Omental fat pad (tissue), 4 donors: Measurements from ENCODE around the gene ZNF598. TPM values are rescaled to one million over a fixed set of nuclear protein-coding genes. Genes with fewer than 3 reads are reported as not detected.

Experiments used
- ATAC-seq: fragments of 150-250 bp; one replicate; pipeline ENCODE4 v1.9.1; 2016; ENCODE audit warnings: mild to moderate bottlenecking, moderate library complexity; ENCODE audit not compliant: low FRiP score
- DNase-seq: peaks from one replicate; pipeline ENCODE4 v3.0.0-alpha.2; 2019; ENCODE audit warnings: low spot score
- CTCF ChIP-seq, 3 donors: fragments of 450-650 bp; IDR thresholded peaks; one replicate each; pipeline ENCODE4 v1.5.1; 2016 to 2017; ENCODE audit warnings: antibody characterized with exemption in 3 of 3, mild to moderate bottlenecking in 3 of 3, moderate library complexity in 2 of 3
- total RNA-seq, 4 donors: library from RNA; depleted of rRNA; stranded (reverse); fragments of >200 nt; gene quantifications; one replicate each; pipeline ENCODE4 v1.1.0, GENCODE V29; 2016

ZNF598 gene
- total RNA-seq, 4 donors from 2014 or later: 19.1 to 49.0 (median 24.3) TPM

- TF ChIP-seq CTCF (IDR thresholded peaks at IDR 0.05): no peak
- no peak for DNase-seq
- no peak for ATAC-seq
Observed at GRCh38 chr16:1981398-1981836, 28.2 kb downstream of the ZNF598 start, which contains the start of gene NOXO1. TSS of gene NOXO1 (minus strand) at chr16:1981469. CDS start at chr16:1981179, 290 bp downstream.

- DNase-seq: no peak
- no peak for ATAC-seq
- TF ChIP-seq CTCF (IDR thresholded peaks at IDR 0.05): no peak
Observed at GRCh38 chr16:1980770-1981087, 28.9 kb downstream of the ZNF598 start.

- TF ChIP-seq CTCF (IDR thresholded peaks at IDR 0.05): no peak
- no peak for DNase-seq
- ATAC-seq: no peak
Observed at GRCh38 chr16:1980030-1980769, 29.4 kb downstream of the ZNF598 start.

- DNase-seq (no peak), ATAC-seq (no peak)
- no peak for TF ChIP-seq CTCF (IDR thresholded peaks at IDR 0.05)
Observed at GRCh38 chr16:1979271-1980029, 30.2 kb downstream of the ZNF598 start.

DNA sequence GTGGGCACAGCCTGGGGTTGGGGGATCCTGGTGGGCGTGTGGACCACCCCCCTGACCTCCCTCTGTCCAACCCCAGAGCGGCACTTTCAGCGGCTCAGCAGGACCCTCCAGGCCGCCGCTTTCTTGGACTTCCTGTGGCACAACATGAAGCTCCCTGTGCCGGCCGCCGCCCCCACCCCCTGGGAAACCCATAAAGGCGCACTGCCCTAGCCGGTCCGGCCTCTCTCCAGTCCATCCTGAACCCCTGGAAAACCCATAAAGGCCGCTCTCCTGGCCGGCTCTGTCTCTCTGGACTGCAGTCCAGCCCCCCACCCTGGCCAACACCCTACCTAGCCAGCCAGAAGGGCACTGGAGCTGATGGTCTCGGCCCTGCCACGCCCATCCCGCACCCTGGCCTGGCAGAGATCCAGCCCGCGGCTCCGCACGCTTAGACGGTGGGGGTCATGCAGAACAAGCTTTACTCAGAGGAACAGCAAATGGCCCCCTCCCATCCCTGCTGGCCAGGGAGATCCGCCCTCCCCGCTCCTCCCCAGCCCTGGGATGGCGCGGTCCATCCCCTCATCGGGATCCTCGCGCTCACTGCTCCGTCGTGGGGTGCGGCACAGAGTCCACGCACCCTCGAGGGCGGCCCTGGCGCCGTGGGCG, 31.0 kb downstream of the ZNF598 start:
- TF ChIP-seq CTCF (IDR thresholded peaks at IDR 0.05): no peak
- DNase-seq (no peak), ATAC-seq (no peak)

GRCh38 chr16:1977875-1978268, 31.7 kb downstream of the ZNF598 start:
- DNase-seq: no peak
- no peak for TF ChIP-seq CTCF (IDR thresholded peaks at IDR 0.05)
- ATAC-seq: no peak
